Common myeloid progenitor, CD34-positive (primary cell): Measurements from ENCODE around the gene ASS1.

ENCODE experiments used
- CTCF ChIA-PET: fragments of 350-600 bp; sonication (Branson Sonifier 250); formaldehyde crosslinking; loops from one replicate; lab custom pipeline; 2021; ENCODE audit warnings: antibody characterized with exemption; lab: Charles Lee
- POLR2A ChIA-PET: fragments of 350-600 bp; sonication (Branson Sonifier 250); formaldehyde crosslinking; loops from one replicate; lab custom pipeline; 2021; ENCODE audit warnings: antibody characterized with exemption; lab: Charles Lee
- DNase-seq, 3 donors: peaks; one replicate each; pipeline versions ENCODE4 v3.0.0 to v3.0.0-alpha.2; 2013
- H3K27ac ChIP-seq, 2 experiments: 1 replicate in 1 of 2; 2 replicates in 1 of 2; pipeline ENCODE4 v1.7.0; 2013; ENCODE audit warnings: inconsistent platforms in 2 of 2, low read length in 2 of 2, mild to moderate bottlenecking in 2 of 2, low read depth in 1 of 2, moderate library complexity in 1 of 2; ENCODE audit not compliant: severe bottlenecking in 2 of 2, insufficient read depth in 1 of 2, poor library complexity in 1 of 2
- H3K27me3 ChIP-seq, 5 experiments: replicated peaks in 2 of 5; 1 replicate in 3 of 5; 2 replicates in 2 of 5; pipeline versions ENCODE4 v1.6.1 to v1.7.0; 2013; ENCODE audit warnings: low read length in 4 of 5, mild to moderate bottlenecking in 2 of 5, moderate library complexity in 2 of 5, inconsistent platforms in 1 of 5; ENCODE audit not compliant: insufficient read depth in 5 of 5, control insufficient read depth in 4 of 5
- H3K36me3 ChIP-seq, 4 experiments: 1 replicate in 2 of 4; 2 replicates in 2 of 4; pipeline versions ENCODE4 v1.6.1 to v1.7.0; 2013; ENCODE audit warnings: low read length in 3 of 4, control low read depth in 1 of 4, mild to moderate bottlenecking in 1 of 4; ENCODE audit not compliant: control insufficient read depth in 4 of 4, insufficient read depth in 4 of 4
- H3K4me1 ChIP-seq, 4 experiments: 1 replicate in 3 of 4; 2 replicates in 1 of 4; pipeline versions ENCODE4 v1.6.1 to v1.7.1; 2013; ENCODE audit warnings: low read length in 3 of 4, mild to moderate bottlenecking in 3 of 4, control low read depth in 1 of 4, inconsistent platforms in 1 of 4, moderate library complexity in 1 of 4; ENCODE audit not compliant: control insufficient read depth in 4 of 4, insufficient read depth in 4 of 4; ENCODE audit errors: control extremely low read depth in 1 of 4
- H3K4me3 ChIP-seq, 7 experiments: 1 replicate in 4 of 7; 2 replicates in 3 of 7; pipeline versions ENCODE4 v1.5.1 to v1.7.0; 2013; ENCODE audit warnings: mild to moderate bottlenecking in 7 of 7, low read length in 6 of 7, moderate library complexity in 6 of 7, inconsistent platforms in 2 of 7, low read depth in 2 of 7, control low read depth in 1 of 7; ENCODE audit not compliant: insufficient read depth in 4 of 7, control insufficient read depth in 1 of 7; ENCODE audit errors: extremely low read depth in 1 of 7
- H3K9me3 ChIP-seq, 5 experiments: 1 replicate in 4 of 5; 2 replicates in 1 of 5; pipeline versions ENCODE4 v1.6.1 to v1.7.1; 2013; ENCODE audit warnings: low read length in 4 of 5, mild to moderate bottlenecking in 2 of 5, inconsistent platforms in 1 of 5, low read depth in 1 of 5, moderate library complexity in 1 of 5; ENCODE audit not compliant: control insufficient read depth in 4 of 5, insufficient read depth in 2 of 5; ENCODE audit errors: control extremely low read depth in 1 of 5
- WGBS: methylation state at CpG from one replicate; pipeline ENCODE4 v1.1.5; 2013; ENCODE audit not compliant: insufficient coverage; 5-methylcytosine and 5-hydroxymethylcytosine counted together

ASS1 gene

GRCh38 chr9:130408669-130409068 lies 36.1 kb upstream of the ASS1 start:
- Histone ChIP-seq H3K27ac (no peak overlapping the region), H3K27me3 (peaks cover 0 to 2% (median 0%) of the 10 kb centered on the region in 5 experiments), H3K9me3 (no peaks in the 10 kb centered on the region), H3K36me3 (no peaks in the 10 kb centered on the region), H3K4me1 (no peaks in the 10 kb centered on the region), H3K4me3 (no peak overlapping the region)
- no peak for DNase-seq
- ChIA-PET POLR2A (no interaction called here), CTCF (no interaction called here)
- 87% methylated on average over 8 of the region's 9 CpGs for WGBS

GRCh38 chr9:130409246-130409645 lies 35.5 kb upstream of the ASS1 start:
- H3K27ac ChIP-seq: no peak overlapping the region
- no peak overlapping the region for H3K4me3 ChIP-seq
- H3K27me3 ChIP-seq: peaks cover 0 to 3% (median 0%) of the 10 kb centered on the region in 5 experiments
- ChIA-PET CTCF (no interaction called here), POLR2A (no interaction called here)
- no peaks in the 10 kb centered on the region for H3K4me1 ChIP-seq
- H3K36me3 ChIP-seq: no peaks in the 10 kb centered on the region
- DNase-seq: peak in 2 of 3 donors; percentile 28 to 36
- H3K9me3 ChIP-seq: no peaks in the 10 kb centered on the region
- 50% methylated on average over 2 of the region's 4 CpGs for WGBS

- Histone ChIP-seq H3K27ac (no peak overlapping the region), H3K4me3 (no peak overlapping the region), H3K36me3 (no peaks in the 10 kb centered on the region), H3K9me3 (no peaks in the 10 kb centered on the region), H3K27me3 (peaks cover 0 to 3% (median 0%) of the 10 kb centered on the region in 5 experiments), H3K4me1 (no peaks in the 10 kb centered on the region)
- 98% methylated on average over 7 of the region's 12 CpGs for WGBS
- ChIA-PET POLR2A (no interaction called here), CTCF (no interaction called here)
- DNase-seq: no peak
Measured at GRCh38 chr9:130410443-130410842, 34.3 kb upstream of the ASS1 start.

GRCh38 chr9:130411566-130411915 lies 33.2 kb upstream of the ASS1 start:
- POLR2A ChIA-PET: interaction anchor here (0.6 kb wide), 1 partner anchor 32 kb away, joined by 3 read pairs; no protein-coding TSS in a partner anchor
- 100% methylated on average over 1 of the region's 3 CpGs for WGBS

GRCh38 chr9:130414081-130414731 lies 30.6 kb upstream of the ASS1 start:
- DNase-seq: no peak
- Histone ChIP-seq H3K27me3 (peaks cover 0 to 8% (median 2%) of the 10 kb centered on the region in 5 experiments), H3K27ac (no peak overlapping the region), H3K4me1 (no peaks in the 10 kb centered on the region), H3K36me3 (no peaks in the 10 kb centered on the region), H3K4me3 (no peak overlapping the region), H3K9me3 (no peaks in the 10 kb centered on the region)
- ChIA-PET POLR2A (no interaction called here), CTCF (no interaction called here)
- WGBS: 97% methylated on average over 10 of the region's 12 CpGs

More at GRCh38 chr9:130411566-130411915, 33.2 kb upstream of the ASS1 start:
- Histone ChIP-seq H3K4me3 (no peak overlapping the region), H3K27ac (no peak overlapping the region), H3K27me3 (peaks cover 0 to 3% (median 0%) of the 10 kb centered on the region in 5 experiments), H3K36me3 (no peaks in the 10 kb centered on the region), H3K4me1 (no peaks in the 10 kb centered on the region), H3K9me3 (no peaks in the 10 kb centered on the region)
- no peak for DNase-seq
- CTCF ChIA-PET: no interaction called here

GRCh38 chr9:130414910-130415746 lies 29.6 kb upstream of the ASS1 start:
- Histone ChIP-seq H3K9me3 (peaks cover 0 to 2% (median 0%) of the 10 kb centered on the region in 5 experiments), H3K36me3 (no peaks in the 10 kb centered on the region), H3K27me3 (peaks cover 0 to 10% (median 2%) of the 10 kb centered on the region in 5 experiments), H3K27ac (no peak overlapping the region), H3K4me1 (no peaks in the 10 kb centered on the region), H3K4me3 (no peak overlapping the region)
- CTCF ChIA-PET: no interaction called here
- WGBS: 91% methylated on average over 7 of the region's 11 CpGs
- POLR2A ChIA-PET: no interaction called here
- DNase-seq: no peak

- Histone ChIP-seq H3K36me3 (no peaks in the 10 kb centered on the region), H3K27me3 (peaks cover 0 to 18% (median 5%) of the 10 kb centered on the region in 5 experiments), H3K4me1 (no peaks in the 10 kb centered on the region), H3K9me3 (peaks cover 0 to 2% (median 0%) of the 10 kb centered on the region in 5 experiments), H3K27ac (no peak overlapping the region), H3K4me3 (no peak overlapping the region)
- CTCF ChIA-PET: no interaction called here
- POLR2A ChIA-PET: no interaction called here
- 85% methylated on average over 4 of the region's 5 CpGs for WGBS
- no peak for DNase-seq
Measured at GRCh38 chr9:130417602-130418001, 27.2 kb upstream of the ASS1 start.
